Esophagus squamous epithelium (tissue), 5 donors: ENCODE results near the gene NFIB. TPM values are rescaled to one million over a fixed set of nuclear protein-coding genes. Genes with fewer than 3 reads are reported as not detected.

Source experiments
- DNase-seq: peaks from one replicate; lab custom pipeline; 2025; lab: John Stamatoyannopoulos, UW
- H3K27ac ChIP-seq, 4 donors: fragments of 200-600 bp; sonication (generic); one replicate each; pipeline ENCODE4 v1.5.1; 2016 to 2019; ENCODE audit warnings: mild to moderate bottlenecking in 1 of 4
- H3K27me3 ChIP-seq, 4 donors: fragments of 200-600 bp; sonication (generic); 1 replicate in 3 of 4; 2 replicates in 1 of 4; pipeline versions ENCODE4 v1.5.1 to v1.6.0; 2017 to 2021; ENCODE audit warnings: antibody characterized with exemption in 1 of 4
- H3K36me3 ChIP-seq, 3 donors: fragments of 200-600 bp; sonication (generic); one replicate each; pipeline ENCODE4 v1.5.1; 2016 to 2019
- H3K4me1 ChIP-seq, 3 donors: fragments of 200-600 bp; sonication (generic); one replicate each; pipeline ENCODE4 v1.5.1; 2017 to 2019
- H3K4me3 ChIP-seq, 4 donors: fragments of 200-600 bp; sonication (generic); 1 replicate in 3 of 4; 2 replicates in 1 of 4; pipeline ENCODE4 v1.5.1; 2016 to 2019; ENCODE audit warnings: mild to moderate bottlenecking in 2 of 4, moderate library complexity in 1 of 4
- H3K9me3 ChIP-seq, 3 donors: fragments of 200-600 bp; sonication (generic); one replicate each; pipeline ENCODE4 v1.5.1; 2016 to 2019
- POLR2A ChIP-seq, 4 donors: fragments of 450-650 bp; IDR thresholded peaks; one replicate each; pipeline ENCODE4 v1.6.1; 2017; ENCODE audit warnings: antibody characterized with exemption in 4 of 4, mild to moderate bottlenecking in 4 of 4, moderate library complexity in 3 of 4
- WGBS, 2 donors: methylation state at CpG; one replicate each; pipeline ENCODE4 v1.1.5; 2018; 5-methylcytosine and 5-hydroxymethylcytosine counted together
- intact Hi-C: fragments of 100-400 bp; cut with DNase I; formaldehyde crosslinking; loops from one replicate; pipeline ENCODE4 v1.15.0; 2022
- total RNA-seq, 4 donors: library from RNA; depleted of rRNA; stranded (reverse); fragments of >200 nt; gene quantifications; one replicate each; pipeline ENCODE4 v1.1.0, GENCODE V29; 2016
- TF ChIP-seq, protein P1 (sequence below), 6 experiments: fragments of 450-650 bp in 4 of 6; fragments of 200-600 bp in 2 of 6; sonication (generic) in 2 of 6; IDR thresholded peaks; one replicate each; pipeline ENCODE4 v1.5.1; 2016 to 2019; ENCODE audit warnings: antibody characterized with exemption in 6 of 6, mild to moderate bottlenecking in 4 of 6, moderate library complexity in 4 of 6
- donor health status: DM: yes; HTN: yes; CAD: no.

The NFIB gene
- total RNA-seq, 4 donors from 2014 or later: 16.8 to 38.1 (median 23.0) TPM

- Histone ChIP-seq H3K27me3 (peaks cover 0 to 83% (median 2%) of the 10 kb centered on the region in 4 donors), H3K4me3 (peak overlapping the region; percentile 27 to 64 (median 57)), H3K36me3 (no peaks in the 10 kb centered on the region), H3K4me1 (peaks cover 13 to 90% (median 20%) of the 10 kb centered on the region in 3 donors), H3K9me3 (no peaks in the 10 kb centered on the region), H3K27ac (peak overlapping the region; percentile 61 to 90 (median 88))
- TF ChIP-seq, protein P1, sequence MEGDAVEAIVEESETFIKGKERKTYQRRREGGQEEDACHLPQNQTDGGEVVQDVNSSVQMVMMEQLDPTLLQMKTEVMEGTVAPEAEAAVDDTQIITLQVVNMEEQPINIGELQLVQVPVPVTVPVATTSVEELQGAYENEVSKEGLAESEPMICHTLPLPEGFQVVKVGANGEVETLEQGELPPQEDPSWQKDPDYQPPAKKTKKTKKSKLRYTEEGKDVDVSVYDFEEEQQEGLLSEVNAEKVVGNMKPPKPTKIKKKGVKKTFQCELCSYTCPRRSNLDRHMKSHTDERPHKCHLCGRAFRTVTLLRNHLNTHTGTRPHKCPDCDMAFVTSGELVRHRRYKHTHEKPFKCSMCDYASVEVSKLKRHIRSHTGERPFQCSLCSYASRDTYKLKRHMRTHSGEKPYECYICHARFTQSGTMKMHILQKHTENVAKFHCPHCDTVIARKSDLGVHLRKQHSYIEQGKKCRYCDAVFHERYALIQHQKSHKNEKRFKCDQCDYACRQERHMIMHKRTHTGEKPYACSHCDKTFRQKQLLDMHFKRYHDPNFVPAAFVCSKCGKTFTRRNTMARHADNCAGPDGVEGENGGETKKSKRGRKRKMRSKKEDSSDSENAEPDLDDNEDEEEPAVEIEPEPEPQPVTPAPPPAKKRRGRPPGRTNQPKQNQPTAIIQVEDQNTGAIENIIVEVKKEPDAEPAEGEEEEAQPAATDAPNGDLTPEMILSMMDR (IDR thresholded peaks at IDR 0.05): no peak
- no peak for TF ChIP-seq POLR2A (IDR thresholded peaks at IDR 0.05)
- 10% methylated on average over 22 to 30 of the region's 43 CpGs for WGBS, 2 donors
- DNase-seq: no peak
- intact Hi-C loops: no loop called here
These were observed 34.6 kb upstream of the NFIB start for GRCh38 chr9:14348373-14349145.

GRCh38 chr9:14348123-14348372 lies 34.1 kb upstream of the NFIB start:
- WGBS, 2 donors: 0 to 1% methylated on average over 2 to 10 of the region's 10 CpGs
- TF ChIP-seq POLR2A (IDR thresholded peaks at IDR 0.05): no peak
- TF ChIP-seq, protein P1 (IDR thresholded peaks at IDR 0.05): no peak
- H3K4me3 ChIP-seq: peak overlapping the region; percentile 27 to 64 (median 57)
- no peaks in the 10 kb centered on the region for H3K9me3 ChIP-seq
- H3K36me3 ChIP-seq: no peaks in the 10 kb centered on the region
- H3K27me3 ChIP-seq: peaks cover 0 to 88% (median 2%) of the 10 kb centered on the region in 4 donors
- DNase-seq: no peak
- H3K4me1 ChIP-seq: peaks cover 10 to 90% (median 21%) of the 10 kb centered on the region in 3 donors
- peak overlapping the region; percentile 61 to 90 (median 88) for H3K27ac ChIP-seq
- intact Hi-C loops: no loop called here

- Histone ChIP-seq H3K4me3 (peak overlapping the region; percentile 27 to 64 (median 57)), H3K4me1 (peaks cover 7 to 90% (median 22%) of the 10 kb centered on the region in 3 donors), H3K27ac (peak overlapping the region; percentile 61 to 90 (median 88)), H3K27me3 (peaks cover 0 to 93% (median 2%) of the 10 kb centered on the region in 4 donors), H3K36me3 (no peaks in the 10 kb centered on the region), H3K9me3 (no peaks in the 10 kb centered on the region)
- TF ChIP-seq POLR2A (IDR thresholded peaks at IDR 0.05): peak in 1 of 4 donors; percentile 29
- TF ChIP-seq, protein P1 (IDR thresholded peaks at IDR 0.05): peak in 1 of 6 experiments; percentile 16
- DNase-seq: no peak
- intact Hi-C loops: no loop called here
- 2 to 6% methylated on average over 15 to 23 of the region's 53 CpGs for WGBS, 2 donors
These were observed 33.6 kb upstream of the NFIB start for GRCh38 chr9:14347406-14348122.

- intact Hi-C loops: no loop called here
- H3K4me3 ChIP-seq: peak overlapping the region; percentile 27 to 64 (median 57)
- H3K4me1 ChIP-seq: peaks cover 7 to 90% (median 28%) of the 10 kb centered on the region in 3 donors
- no peaks in the 10 kb centered on the region for H3K36me3 ChIP-seq
- WGBS, 2 donors: 4 to 13% methylated on average over 18 to 30 of the region's 37 CpGs
- peak overlapping the region; percentile 61 to 90 (median 88) for H3K27ac ChIP-seq
- peaks cover 0 to 99% (median 2%) of the 10 kb centered on the region in 4 donors for H3K27me3 ChIP-seq
- no peak for TF ChIP-seq POLR2A (IDR thresholded peaks at IDR 0.05)
- TF ChIP-seq, protein P1 (IDR thresholded peaks at IDR 0.05): no peak
- no peaks in the 10 kb centered on the region for H3K9me3 ChIP-seq
- no peak for DNase-seq
These were observed 33.0 kb upstream of the NFIB start for GRCh38 chr9:14346811-14347405.
